Panc1 (cell line): ENCODE measurements around the gene IGF1R.

Experiments
- POLR2AphosphoS5 ChIP-seq: IDR thresholded peaks from 2 replicates; pipeline ENCODE4 v1.6.1; 2012; ENCODE audit warnings: mild to moderate bottlenecking, low read depth, low read length, moderate library complexity
- SIN3A ChIP-seq: IDR thresholded peaks from 2 replicates; pipeline ENCODE4 v1.6.1; 2012; ENCODE audit warnings: low read depth, mild to moderate bottlenecking, low read length, moderate library complexity, borderline replicate concordance; ENCODE audit not compliant: insufficient read depth
- TF ChIP-seq, protein P1 (sequence below): fragments of 450-650 bp; IDR thresholded peaks from 2 replicates; pipeline ENCODE4 v1.5.1; 2017; ENCODE audit warnings: mild to moderate bottlenecking
- TF ChIP-seq, protein P2 (sequence below), 2 experiments: IDR thresholded peaks; 2 replicates each; pipeline ENCODE4 v1.6.1; 2011 to 2012; ENCODE audit warnings: low read depth in 2 of 2, control low read depth in 1 of 2, low read length in 1 of 2, mild to moderate bottlenecking in 1 of 2, moderate library complexity in 1 of 2; ENCODE audit not compliant: insufficient read depth in 1 of 2

DNA sequence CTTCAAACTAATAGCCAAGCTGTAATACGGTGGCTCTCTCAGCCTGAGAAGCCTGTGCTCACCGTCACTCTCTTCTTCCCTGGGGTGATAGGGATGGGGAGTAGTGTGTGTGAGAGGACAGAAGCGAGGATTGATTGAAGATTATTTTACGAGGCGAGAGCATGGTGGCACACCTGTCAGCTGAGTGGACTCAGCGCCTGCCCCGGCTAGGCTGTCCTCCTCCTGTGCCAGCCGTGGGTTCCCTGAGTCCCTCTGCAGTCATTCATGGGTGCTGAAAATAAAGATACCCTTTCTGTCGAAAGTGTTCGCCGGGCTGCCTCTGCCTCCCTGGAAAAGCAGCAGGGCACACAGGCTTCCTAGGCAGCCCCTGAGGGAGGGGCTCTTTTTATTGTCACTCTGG lies 235.1 kb downstream of the IGF1R start:
- no peak for TF ChIP-seq POLR2AphosphoS5
- TF ChIP-seq, protein P1, sequence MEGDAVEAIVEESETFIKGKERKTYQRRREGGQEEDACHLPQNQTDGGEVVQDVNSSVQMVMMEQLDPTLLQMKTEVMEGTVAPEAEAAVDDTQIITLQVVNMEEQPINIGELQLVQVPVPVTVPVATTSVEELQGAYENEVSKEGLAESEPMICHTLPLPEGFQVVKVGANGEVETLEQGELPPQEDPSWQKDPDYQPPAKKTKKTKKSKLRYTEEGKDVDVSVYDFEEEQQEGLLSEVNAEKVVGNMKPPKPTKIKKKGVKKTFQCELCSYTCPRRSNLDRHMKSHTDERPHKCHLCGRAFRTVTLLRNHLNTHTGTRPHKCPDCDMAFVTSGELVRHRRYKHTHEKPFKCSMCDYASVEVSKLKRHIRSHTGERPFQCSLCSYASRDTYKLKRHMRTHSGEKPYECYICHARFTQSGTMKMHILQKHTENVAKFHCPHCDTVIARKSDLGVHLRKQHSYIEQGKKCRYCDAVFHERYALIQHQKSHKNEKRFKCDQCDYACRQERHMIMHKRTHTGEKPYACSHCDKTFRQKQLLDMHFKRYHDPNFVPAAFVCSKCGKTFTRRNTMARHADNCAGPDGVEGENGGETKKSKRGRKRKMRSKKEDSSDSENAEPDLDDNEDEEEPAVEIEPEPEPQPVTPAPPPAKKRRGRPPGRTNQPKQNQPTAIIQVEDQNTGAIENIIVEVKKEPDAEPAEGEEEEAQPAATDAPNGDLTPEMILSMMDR: no peak
- TF ChIP-seq, protein P2, sequence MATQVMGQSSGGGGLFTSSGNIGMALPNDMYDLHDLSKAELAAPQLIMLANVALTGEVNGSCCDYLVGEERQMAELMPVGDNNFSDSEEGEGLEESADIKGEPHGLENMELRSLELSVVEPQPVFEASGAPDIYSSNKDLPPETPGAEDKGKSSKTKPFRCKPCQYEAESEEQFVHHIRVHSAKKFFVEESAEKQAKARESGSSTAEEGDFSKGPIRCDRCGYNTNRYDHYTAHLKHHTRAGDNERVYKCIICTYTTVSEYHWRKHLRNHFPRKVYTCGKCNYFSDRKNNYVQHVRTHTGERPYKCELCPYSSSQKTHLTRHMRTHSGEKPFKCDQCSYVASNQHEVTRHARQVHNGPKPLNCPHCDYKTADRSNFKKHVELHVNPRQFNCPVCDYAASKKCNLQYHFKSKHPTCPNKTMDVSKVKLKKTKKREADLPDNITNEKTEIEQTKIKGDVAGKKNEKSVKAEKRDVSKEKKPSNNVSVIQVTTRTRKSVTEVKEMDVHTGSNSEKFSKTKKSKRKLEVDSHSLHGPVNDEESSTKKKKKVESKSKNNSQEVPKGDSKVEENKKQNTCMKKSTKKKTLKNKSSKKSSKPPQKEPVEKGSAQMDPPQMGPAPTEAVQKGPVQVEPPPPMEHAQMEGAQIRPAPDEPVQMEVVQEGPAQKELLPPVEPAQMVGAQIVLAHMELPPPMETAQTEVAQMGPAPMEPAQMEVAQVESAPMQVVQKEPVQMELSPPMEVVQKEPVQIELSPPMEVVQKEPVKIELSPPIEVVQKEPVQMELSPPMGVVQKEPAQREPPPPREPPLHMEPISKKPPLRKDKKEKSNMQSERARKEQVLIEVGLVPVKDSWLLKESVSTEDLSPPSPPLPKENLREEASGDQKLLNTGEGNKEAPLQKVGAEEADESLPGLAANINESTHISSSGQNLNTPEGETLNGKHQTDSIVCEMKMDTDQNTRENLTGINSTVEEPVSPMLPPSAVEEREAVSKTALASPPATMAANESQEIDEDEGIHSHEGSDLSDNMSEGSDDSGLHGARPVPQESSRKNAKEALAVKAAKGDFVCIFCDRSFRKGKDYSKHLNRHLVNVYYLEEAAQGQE (IDR thresholded peaks at IDR 0.05; ENCODE audit: insufficient read depth in 1 of 2, low read depth in 2 of 2, low read length in 1 of 2): no peak
- no peak for TF ChIP-seq SIN3A
